GM19395 (cell line): ENCODE measurements around the gene WDR37.
A peak's percentile ranks its signal among the peaks of the same experiment; 100 is the strongest.

Experiments used
- ATAC-seq: cut with Tn5 transposase; IDR thresholded peaks from one replicate; pipeline ENCODE4 v1.9.1; 2021; ENCODE audit warnings: mild to moderate bottlenecking, moderate library complexity; ENCODE audit not compliant: unreplicated experiment

WDR37 gene

DNA sequence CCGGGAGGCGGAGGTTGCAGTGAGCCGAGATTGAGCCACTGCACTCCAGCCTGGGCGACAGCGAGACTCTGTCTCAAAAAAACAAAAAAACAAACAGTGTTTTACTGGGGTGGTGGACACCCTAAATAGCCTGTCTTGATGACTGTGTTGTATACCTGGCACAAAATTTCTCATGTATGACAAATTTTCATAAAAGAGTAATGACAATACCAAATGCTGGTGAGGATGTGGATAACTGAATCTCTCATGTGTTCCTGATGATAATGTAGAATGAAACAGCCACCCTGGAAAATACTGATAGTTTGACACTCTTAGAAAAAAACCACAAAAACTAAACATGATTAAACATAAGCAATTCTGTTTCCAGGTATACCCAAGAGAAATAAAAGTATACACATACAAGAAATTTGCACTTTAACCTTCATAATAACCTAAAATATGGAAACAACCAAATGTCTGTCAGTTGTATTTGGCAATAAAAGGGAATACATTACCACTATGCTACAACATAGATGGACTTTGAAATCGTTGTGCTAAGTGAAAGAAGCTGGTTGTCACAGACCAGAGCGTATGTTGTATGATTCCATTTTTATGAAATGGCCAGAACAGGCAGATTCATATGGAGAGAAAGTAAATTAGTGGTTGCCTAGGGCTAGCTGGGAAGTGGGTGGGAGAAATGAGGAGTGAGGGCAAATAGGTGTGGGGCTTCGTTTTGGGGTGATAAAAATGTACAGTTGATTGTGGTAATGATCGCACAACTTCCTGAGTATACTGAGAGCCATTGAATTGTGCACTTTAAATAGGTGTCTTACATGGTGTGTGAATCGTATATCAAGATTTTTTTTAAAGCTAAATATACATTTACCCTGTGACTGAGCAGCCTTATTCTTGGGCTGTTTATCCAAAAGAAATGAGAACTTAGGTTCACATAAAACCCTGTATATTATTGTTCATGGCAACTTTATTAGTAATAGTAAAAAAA is 12.5 kb downstream of the WDR37 start:
- no peak for ATAC-seq

GRCh38 chr10:1070919-1071318 is 14.7 kb downstream of the WDR37 start:
- no peak for ATAC-seq

- ATAC-seq, result no peak
Measured at GRCh38 chr10:1074052-1074747, 18.0 kb downstream of the WDR37 start.

DNA sequence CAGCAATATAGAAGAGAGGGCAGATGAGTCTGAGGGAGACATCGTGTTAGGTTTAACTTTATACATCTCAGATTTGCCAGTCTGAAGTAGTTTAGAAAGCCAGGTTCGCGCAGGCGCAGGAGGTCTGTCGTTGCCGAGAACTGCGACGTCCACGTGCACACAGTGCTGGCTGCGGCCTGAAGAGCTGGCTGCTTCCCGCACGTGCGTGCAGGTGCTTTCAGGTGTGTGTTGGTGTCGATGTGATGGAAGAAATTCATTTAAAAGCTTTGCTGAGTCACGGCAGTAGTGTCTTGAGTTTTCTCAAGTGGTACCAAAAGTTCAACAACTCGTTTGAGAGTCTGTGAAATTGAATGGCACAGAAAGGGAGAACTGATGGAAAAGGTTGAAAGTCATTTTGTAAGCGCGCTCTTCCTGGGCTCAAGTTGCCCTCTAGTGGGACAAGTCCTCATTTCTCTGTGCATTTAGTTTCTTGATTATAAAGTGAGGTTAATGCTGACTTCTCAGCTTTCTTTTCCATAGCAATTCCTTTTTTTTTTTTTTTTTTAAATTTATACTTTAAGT is 18.6 kb downstream of the WDR37 start:
- no peak for ATAC-seq

DNA sequence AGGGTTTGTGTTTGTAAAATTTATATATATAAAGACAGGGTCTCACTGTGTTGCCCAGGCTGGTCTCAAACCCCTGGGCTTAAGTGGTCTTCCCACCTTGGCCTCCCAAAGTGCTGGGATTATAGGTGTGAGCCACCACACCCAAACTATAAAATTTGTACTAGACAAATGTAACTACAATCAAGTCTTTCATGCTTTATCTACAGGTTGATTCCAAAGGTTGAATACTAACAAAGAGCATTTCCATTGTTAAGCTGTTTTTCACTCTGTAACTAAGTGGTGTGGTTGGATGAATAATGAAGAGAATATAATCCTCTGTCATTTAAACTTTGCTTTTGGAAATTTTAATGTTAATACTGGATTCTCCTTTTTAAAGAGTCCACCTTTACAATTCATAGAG is 22.5 kb downstream of the WDR37 start:
- no peak for ATAC-seq

GRCh38 chr10:1083581-1083980 is 27.4 kb downstream of the WDR37 start:
- ATAC-seq, result no peak

DNA sequence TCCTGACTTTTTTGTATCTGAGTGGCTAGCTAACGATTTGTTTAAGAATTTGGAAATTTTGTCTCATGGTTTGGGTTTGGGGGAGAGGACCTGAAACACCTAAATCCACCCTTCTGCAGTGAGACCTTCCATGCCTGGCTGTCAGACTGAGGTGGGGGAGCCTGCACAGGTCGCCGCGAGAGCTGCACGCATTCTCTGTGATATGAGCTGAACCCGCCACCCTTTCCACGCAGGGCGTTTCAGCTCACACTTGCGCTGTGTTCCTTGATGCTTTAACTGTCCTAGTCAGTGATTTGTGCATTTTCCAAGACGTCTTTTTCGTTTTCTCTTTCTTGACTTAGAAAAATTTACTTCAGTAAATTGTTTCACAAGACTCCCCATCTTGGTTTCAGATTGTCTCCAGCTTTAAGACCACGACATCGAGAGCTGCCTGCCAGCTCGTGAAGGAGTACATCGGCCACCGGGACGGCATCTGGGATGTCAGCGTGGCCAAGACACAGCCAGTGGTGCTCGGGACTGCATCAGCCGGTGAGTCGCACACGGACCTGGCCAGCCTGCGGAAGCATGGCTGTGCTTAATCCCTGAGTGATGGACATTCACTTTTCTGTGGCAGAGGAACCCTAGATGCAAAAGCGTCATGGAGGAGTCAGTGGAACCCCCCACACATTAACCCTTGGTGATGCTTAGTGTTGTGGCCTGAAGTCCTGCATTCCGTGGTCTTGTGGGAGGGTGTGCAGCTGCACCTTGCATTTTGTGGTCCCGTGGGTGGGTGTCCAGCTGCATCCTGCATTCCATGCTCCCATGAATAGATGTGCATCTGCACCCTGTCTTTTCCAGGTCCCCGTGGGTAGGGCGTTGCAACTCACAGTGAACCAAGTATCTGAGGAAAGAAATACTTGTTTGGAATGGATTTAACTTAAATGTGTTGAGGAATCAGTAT is 28.1 kb downstream of the WDR37 start:
- no peak for ATAC-seq

GRCh38 chr10:1085258-1085657 is 29.1 kb downstream of the WDR37 start:
- ATAC-seq, result no peak

GRCh38 chr10:1086787-1087186 is 30.6 kb downstream of the WDR37 start:
- no peak for ATAC-seq

DNA sequence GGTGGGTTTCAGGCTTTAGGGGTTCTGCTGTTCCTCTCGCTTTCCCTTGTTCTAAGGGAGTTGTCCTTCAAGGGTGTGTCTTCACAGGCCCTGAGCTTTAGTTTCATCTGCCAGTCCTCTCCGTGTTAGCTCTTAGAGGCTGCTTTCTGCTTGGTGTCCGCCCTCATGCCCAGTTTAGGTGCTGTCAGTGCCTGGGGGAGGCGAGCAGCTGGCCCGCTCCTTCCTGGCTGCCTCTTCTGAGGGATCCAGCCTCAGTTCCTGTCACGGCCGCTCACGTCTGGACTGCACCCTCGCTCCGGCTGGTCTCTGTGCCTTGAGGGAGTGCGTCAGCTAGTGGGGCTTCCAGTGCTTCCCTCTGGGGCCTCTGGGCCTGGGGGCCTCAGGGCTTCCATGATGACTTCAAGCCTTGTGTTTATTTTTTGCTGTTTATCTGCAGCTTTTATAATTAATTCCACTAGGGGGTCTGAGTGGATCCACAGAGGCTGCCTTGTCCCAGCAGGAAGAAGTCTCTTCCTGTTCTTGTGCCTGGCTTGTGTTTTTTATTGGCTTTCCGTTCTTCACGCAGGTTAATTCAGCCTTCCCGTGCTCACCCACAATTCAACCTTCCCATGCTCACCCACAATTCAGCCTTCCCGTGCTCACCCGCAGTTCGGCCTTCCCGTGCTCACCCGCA is 33.0 kb downstream of the WDR37 start:
- ATAC-seq, result no peak

- ATAC-seq, result no peak
Measured at GRCh38 chr10:1090696-1091095, 34.5 kb downstream of the WDR37 start.

DNA sequence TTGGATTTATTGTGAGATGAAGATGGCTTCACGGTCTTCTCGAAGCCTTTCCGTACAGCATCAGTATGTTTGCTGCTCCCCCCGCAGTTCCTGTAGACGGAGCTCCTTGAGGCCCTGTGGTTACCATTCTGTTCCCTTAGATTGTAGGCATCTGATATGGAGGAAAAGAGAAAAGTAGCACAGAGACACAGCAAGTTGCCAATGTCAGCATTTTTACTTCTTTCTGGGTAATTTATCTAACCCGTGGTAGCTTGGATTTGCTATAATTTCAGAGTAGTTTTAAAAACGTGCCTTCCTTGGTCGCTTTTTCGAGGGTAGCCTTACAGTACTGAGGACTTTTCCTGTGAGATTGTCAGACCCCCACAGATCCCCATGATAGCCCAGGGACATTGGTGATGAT is 37.5 kb downstream of the WDR37 start:
- ATAC-seq, result no peak

DNA sequence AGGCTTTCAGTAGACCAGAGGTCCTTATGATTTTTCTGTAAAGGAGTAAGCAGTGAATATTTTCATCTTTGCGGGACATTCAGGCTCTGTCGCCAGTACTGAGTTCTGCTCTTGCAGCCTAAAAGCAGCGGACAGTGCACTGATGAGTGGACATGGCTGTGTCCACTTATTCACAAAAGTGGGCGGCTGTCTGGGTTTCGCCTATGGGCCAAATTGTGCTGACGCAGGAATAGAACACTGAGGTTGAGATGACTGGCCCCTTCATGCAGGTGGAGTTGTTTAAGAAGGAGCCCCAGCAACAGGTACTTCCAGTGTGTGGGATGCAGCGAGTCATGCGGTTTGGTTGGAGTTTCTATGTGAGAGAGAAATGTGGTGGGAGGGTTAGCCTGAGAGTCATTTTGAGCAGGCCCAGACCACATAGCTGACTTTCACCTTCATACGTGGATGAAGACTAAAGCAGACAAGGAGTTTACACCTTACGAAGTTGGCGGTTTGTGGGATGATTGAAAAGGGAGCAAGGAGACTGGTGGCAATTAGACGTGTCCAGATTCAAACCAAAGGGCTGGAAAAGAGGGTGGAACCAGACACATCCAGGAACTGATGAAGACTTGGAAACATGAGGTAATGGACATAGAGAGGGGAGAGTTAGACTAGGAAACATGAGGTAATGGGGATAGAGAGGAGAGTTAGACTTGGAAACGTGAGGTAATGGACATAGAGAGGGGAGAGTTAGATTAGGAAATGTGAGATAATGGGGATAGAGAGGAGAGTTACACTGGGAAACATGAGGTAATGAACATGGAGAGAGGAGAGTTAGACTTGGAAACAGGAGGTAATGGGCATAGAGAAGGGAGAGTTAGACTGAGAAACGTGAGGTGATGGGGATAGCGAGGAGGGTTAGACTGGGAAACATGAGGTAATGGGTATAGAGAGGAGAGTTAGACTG is 38.2 kb downstream of the WDR37 start:
- peak; percentile 65 for ATAC-seq

DNA sequence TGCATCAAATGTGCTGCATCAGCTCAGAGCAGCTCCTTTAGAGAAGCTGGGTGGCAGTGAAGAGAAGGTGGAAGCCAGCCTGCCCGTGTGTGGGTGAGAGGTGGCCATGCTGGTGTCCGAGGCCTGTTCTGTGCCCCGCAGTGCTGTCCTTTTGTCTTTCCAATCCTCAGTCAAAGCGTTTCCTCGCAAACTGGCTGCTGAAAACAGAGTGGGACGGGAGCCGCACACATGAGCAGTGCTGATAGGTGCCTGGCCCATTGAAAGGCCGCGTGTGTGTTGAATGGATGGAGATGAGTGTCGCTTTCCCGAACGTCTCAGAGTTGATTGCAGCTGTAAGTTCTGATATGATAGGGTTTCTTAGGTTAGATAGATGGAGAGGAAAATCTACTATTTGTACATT is 39.3 kb downstream of the WDR37 start:
- ATAC-seq, result no peak

- no peak for ATAC-seq
Measured at GRCh38 chr10:1096287-1096889, 40.2 kb downstream of the WDR37 start.

DNA sequence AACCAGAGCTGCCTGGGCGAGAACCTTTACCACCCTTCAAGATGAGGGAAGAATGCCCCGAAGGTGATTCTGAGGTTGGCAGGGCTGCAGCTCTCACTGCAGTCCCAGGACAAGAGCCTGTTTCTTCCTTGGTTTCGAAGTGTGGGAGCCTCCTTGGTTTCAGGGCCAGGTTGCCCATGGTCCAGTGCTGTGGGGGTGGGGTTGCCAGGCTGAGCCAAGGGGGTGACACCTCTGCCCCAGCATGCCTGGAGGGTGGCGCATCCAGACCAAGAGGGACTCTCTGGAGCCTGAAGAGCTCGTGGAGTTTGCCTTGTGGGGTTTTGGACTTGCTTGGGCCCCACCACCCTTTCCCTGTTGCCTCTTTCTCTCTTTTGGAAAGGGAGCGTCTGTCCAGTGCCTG is 41.3 kb downstream of the WDR37 start:
- no peak for ATAC-seq

GRCh38 chr10:1100143-1100542 is 44.0 kb downstream of the WDR37 start:
- ATAC-seq, result no peak

GRCh38 chr10:1100691-1101368 is 44.6 kb downstream of the WDR37 start:
- ATAC-seq, result no peak
